Measurements from ENCODE around the gene SIX1.

DNA sequence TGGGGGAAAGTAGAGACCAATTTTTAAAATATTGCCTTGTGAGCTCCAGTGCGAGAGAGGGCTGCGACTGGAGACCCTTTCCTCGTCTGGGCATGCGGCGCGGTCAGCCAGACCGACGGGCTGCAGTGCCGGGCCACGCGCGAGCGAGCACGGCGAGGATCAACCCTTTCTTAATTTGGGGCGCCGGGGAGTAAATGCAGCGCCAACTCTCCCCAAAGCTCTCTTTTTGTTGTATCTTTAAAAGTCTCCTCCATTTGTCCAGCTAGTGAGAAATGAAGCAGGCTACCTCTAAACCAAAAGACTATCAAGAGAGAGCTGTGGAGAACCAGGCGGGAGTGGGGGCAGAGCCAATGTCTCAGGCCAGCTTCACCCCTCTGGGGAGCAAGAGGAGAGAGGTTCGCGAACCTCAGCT, 1.4 kb downstream of the SIX1 start:
- TF ChIP-seq, protein P1, sequence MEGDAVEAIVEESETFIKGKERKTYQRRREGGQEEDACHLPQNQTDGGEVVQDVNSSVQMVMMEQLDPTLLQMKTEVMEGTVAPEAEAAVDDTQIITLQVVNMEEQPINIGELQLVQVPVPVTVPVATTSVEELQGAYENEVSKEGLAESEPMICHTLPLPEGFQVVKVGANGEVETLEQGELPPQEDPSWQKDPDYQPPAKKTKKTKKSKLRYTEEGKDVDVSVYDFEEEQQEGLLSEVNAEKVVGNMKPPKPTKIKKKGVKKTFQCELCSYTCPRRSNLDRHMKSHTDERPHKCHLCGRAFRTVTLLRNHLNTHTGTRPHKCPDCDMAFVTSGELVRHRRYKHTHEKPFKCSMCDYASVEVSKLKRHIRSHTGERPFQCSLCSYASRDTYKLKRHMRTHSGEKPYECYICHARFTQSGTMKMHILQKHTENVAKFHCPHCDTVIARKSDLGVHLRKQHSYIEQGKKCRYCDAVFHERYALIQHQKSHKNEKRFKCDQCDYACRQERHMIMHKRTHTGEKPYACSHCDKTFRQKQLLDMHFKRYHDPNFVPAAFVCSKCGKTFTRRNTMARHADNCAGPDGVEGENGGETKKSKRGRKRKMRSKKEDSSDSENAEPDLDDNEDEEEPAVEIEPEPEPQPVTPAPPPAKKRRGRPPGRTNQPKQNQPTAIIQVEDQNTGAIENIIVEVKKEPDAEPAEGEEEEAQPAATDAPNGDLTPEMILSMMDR (IDR thresholded peaks at IDR 0.05), result no peak
- TF ChIP-seq POLR2A (IDR thresholded peaks at IDR 0.05), result no peak
- no peak for TF ChIP-seq POLR2AphosphoS5 (IDR thresholded peaks at IDR 0.05)
